Loucy (cell line): ENCODE results near the gene MACO1.

Experiments
- H2AFZ ChIP-seq: fragments of 200-600 bp; sonication (generic); 2 replicates; pipeline ENCODE4 v1.6.0; 2016; ENCODE audit warnings: antibody characterized with exemption, mild to moderate bottlenecking, low read length, moderate library complexity
- H3F3A ChIP-seq: fragments of 200-600 bp; 2 replicates; pipeline ENCODE4 v1.6.0; 2016; ENCODE audit warnings: antibody characterized with exemption, low read depth, mild to moderate bottlenecking
- H3K27me3 ChIP-seq: fragments of 200-600 bp; sonication (generic); 2 replicates; pipeline ENCODE4 v1.6.1; 2014; ENCODE audit warnings: low read length, mild to moderate bottlenecking; ENCODE audit not compliant: insufficient read depth, poor library complexity, severe bottlenecking
- H3K36me3 ChIP-seq: fragments of 200-600 bp; sonication (generic); 2 replicates; pipeline ENCODE4 v1.6.1; 2016; ENCODE audit warnings: low read length; ENCODE audit not compliant: insufficient read depth
- H3K4me1 ChIP-seq: fragments of 200-600 bp; sonication (generic); 2 replicates; pipeline ENCODE4 v1.5.1; 2014; ENCODE audit warnings: low read length, mild to moderate bottlenecking; ENCODE audit not compliant: insufficient read depth, poor library complexity, severe bottlenecking
- H3K4me2 ChIP-seq: fragments of 200-600 bp; sonication (generic); 2 replicates; pipeline ENCODE4 v1.6.0; 2014; ENCODE audit warnings: antibody characterized with exemption, low read length, low read depth, mild to moderate bottlenecking; ENCODE audit not compliant: poor library complexity, severe bottlenecking
- H3K4me3 ChIP-seq: fragments of 200-600 bp; sonication (generic); 2 replicates; pipeline ENCODE4 v1.5.1; 2014; ENCODE audit warnings: low read length, mild to moderate bottlenecking, mixed read lengths; ENCODE audit not compliant: poor library complexity, severe bottlenecking
- H3K79me2 ChIP-seq: fragments of 200-600 bp; sonication (generic); 2 replicates; pipeline ENCODE4 v1.6.1; 2014; ENCODE audit warnings: low read length; ENCODE audit not compliant: insufficient read depth
- H3K9ac ChIP-seq: fragments of 200-600 bp; sonication (generic); 2 replicates; pipeline ENCODE4 v1.6.0; 2014; ENCODE audit warnings: mild to moderate bottlenecking, low read depth, low read length, moderate library complexity; ENCODE audit not compliant: poor library complexity, severe bottlenecking
- H3K9me2 ChIP-seq: fragments of 200-600 bp; sonication (generic); replicated peaks from 2 replicates; pipeline ENCODE4 v1.6.1; 2016; ENCODE audit warnings: low read depth, low read length, mixed read lengths
- H3K9me3 ChIP-seq: fragments of 200-600 bp; sonication (generic); 2 replicates; pipeline ENCODE4 v1.6.1; 2014; ENCODE audit warnings: mild to moderate bottlenecking, antibody characterized with exemption, low read length, low read depth; ENCODE audit not compliant: insufficient read depth
- H4K20me1 ChIP-seq: fragments of 200-600 bp; sonication (generic); 2 replicates; pipeline ENCODE4 v1.6.0; 2014; ENCODE audit warnings: antibody characterized with exemption, low read length, mild to moderate bottlenecking; ENCODE audit not compliant: insufficient read depth, poor library complexity, severe bottlenecking
- CTCF ChIP-seq: fragments of 200-600 bp; sonication (generic); conservative IDR thresholded peaks from 2 replicates; pipeline ENCODE4 v1.5.1; 2014; ENCODE audit warnings: mild to moderate bottlenecking, antibody characterized with exemption, low read length
- EZH2phosphoT487 ChIP-seq: fragments of 200-600 bp; IDR thresholded peaks from 2 replicates; pipeline ENCODE4 v1.6.1; 2018; ENCODE audit warnings: antibody characterized with exemption, mild to moderate bottlenecking, moderate library complexity, borderline replicate concordance

The MACO1 gene

GRCh38 chr1:25513666-25514065 is 83.0 kb downstream of the MACO1 start:
- Histone ChIP-seq H3K4me3 (no peak overlapping the region), H3F3A (no peaks in the 10 kb centered on the region), H3K4me2 (no peak overlapping the region), H3K9ac (no peak overlapping the region), H3K27me3 (no peaks in the 10 kb centered on the region), H3K9me2 (no peaks in the 10 kb centered on the region), H3K36me3 (no peaks in the 10 kb centered on the region), H4K20me1 (no peaks in the 10 kb centered on the region), H3K9me3 (no peaks in the 10 kb centered on the region), H2AFZ (no peak overlapping the region), H3K4me1 (no peaks in the 10 kb centered on the region), H3K79me2 (no peaks in the 10 kb centered on the region)
- TF ChIP-seq CTCF, result no peak
- no peak for TF ChIP-seq EZH2phosphoT487

GRCh38 chr1:25515033-25515432 is 84.3 kb downstream of the MACO1 start:
- no peak overlapping the region for H2AFZ ChIP-seq
- no peaks in the 10 kb centered on the region for H3K9me2 ChIP-seq
- H3F3A ChIP-seq, result no peaks in the 10 kb centered on the region
- no peaks in the 10 kb centered on the region for H4K20me1 ChIP-seq
- H3K4me2 ChIP-seq, result no peak overlapping the region
- H3K27me3 ChIP-seq, result no peaks in the 10 kb centered on the region
- H3K9ac ChIP-seq, result no peak overlapping the region
- TF ChIP-seq EZH2phosphoT487, result no peak
- TF ChIP-seq CTCF, result no peak
- H3K79me2 ChIP-seq, result no peaks in the 10 kb centered on the region
- H3K4me3 ChIP-seq, result no peak overlapping the region
- H3K9me3 ChIP-seq, result no peaks in the 10 kb centered on the region
- no peaks in the 10 kb centered on the region for H3K4me1 ChIP-seq
- no peaks in the 10 kb centered on the region for H3K36me3 ChIP-seq

DNA sequence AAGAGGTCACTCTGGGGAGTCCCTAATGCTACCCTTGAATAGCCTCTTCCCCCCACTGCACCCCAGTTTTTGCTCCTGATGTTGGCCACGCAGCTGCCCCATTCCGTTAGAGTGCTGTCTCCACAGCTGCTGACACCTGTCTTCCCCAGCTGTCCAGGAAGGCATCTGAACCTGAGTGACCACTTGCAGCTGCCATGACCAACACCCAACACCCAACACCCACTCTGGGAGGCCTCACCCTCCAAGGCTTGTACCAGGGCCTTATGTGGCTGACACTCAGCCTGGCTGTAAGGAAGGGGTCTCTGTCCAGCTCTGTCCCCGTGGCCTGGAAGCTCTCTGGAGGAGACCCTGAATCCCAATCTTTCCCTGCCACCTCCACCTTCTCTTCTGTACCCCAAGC is 86.0 kb downstream of the MACO1 start:
- H2AFZ ChIP-seq, result no peak overlapping the region
- H3K79me2 ChIP-seq, result no peaks in the 10 kb centered on the region
- no peaks in the 10 kb centered on the region for H3F3A ChIP-seq
- no peak overlapping the region for H3K4me3 ChIP-seq
- no peaks in the 10 kb centered on the region for H3K27me3 ChIP-seq
- no peaks in the 10 kb centered on the region for H3K9me2 ChIP-seq
- H3K36me3 ChIP-seq, result no peaks in the 10 kb centered on the region
- H3K4me1 ChIP-seq, result no peaks in the 10 kb centered on the region
- TF ChIP-seq EZH2phosphoT487 (no peak), CTCF (no peak)
- no peaks in the 10 kb centered on the region for H4K20me1 ChIP-seq
- H3K9ac ChIP-seq, result no peak overlapping the region
- H3K9me3 ChIP-seq, result no peaks in the 10 kb centered on the region
- H3K4me2 ChIP-seq, result no peak overlapping the region
